GM21390 (cell line): Measurements from ENCODE around the gene SSPN.

Source experiments
- ATAC-seq: cut with Tn5 transposase; IDR thresholded peaks from one replicate; pipeline ENCODE4 v1.9.1; 2021; ENCODE audit not compliant: unreplicated experiment

SSPN gene

DNA sequence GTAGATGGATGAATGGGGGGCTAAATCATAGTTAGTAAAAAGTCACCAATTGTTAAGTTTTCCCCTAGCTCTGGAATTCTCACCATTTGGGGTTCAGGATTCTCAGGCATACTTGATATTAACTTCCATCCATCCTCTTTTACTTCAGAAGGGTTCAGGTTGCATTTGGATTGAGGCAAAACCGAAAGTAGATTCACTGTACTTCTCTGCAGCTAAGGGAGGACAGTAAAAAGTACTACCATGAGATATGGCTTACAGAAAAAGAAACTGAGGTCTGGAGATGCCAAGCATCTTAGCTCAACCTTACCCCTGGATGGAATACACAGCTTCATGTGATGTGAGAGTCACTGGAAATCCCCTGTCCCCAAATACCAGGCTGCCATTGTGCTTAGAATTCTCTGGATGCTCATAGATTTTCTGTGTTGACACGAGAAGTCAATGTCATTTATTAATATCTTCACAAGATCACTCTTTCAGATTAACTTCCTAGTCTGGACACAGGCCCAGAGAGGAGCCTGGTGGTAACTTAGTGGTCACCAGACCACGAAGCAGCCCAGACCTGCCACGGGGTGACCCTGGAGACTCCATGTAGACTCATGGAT, 87.1 kb downstream of the SSPN start:
- ATAC-seq: no peak

DNA sequence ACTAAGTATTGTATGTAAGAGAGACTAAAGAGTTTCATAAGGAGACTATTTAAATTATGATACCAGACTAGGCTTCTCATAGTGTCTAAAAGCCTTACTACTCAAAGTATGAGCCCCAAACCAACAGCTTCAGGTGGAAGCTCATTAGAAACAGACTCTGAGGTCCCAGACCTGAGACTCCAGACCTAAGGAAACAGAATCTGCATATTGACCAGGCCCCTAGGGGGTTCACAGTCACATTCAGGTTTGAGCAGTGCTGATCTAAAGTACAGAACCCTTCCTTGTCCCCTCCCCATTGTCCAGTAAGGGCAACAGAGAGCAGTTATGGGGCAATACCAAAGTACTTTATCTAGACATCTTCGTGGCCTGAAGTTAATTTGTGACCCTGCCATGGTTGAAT, 87.7 kb downstream of the SSPN start:
- ATAC-seq: no peak

DNA sequence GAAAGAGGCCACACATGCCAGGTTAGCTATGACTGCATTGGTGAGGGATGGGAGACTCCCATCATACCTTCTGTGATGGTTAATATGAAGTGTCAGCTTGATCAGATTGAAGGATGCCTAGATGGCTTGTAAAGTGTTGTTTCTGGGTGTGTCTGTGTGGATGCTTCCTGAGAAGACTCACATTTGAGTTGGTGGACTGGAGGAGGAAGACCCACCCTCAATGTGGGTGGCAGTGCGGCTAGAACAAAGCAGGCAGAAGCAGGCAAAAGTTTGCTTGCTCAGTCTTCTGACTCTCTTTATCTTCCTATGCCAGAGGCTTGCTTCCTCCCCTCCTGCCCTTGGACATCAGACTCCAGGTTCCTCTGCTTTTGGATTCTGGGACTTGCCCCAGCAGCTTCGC, 88.2 kb downstream of the SSPN start:
- ATAC-seq: no peak

DNA sequence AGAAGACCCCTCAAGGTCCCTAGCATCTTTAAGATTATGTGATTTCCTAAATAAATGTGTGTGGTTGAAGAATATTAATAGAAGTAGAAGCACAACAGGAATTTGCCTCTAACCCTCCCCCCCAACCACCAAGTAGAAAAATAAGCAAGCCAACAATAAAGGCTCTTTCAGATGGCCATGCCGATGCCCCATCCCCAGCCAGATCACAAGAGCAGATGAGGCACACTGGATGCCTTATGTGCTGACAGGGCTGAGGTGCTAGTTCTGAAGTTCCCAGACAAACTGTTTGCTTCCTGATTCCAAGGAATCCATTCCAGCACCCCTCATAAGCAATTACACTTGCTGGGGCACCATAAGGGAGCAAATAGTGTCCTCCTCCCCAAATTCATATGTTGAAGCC, 90.0 kb downstream of the SSPN start:
- ATAC-seq: no peak

DNA sequence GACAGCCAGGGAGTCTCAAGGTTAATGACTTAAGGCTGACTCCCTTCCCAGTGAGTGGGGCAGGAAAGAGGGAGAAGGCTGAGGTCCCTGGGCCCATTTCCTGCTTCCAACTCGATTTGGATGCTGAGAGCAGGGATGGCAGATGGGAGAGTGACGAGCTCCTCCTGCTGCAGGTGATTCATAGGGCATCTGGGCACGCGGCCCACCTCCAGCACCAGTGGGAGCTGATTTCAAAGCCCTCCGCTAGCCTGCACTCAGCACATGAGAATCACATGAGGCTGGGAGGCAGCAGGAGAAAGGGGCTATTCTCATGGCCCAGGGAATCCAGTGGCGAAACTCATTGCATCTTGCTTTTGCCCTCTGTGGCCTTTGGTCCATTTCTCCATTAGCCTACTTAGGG, 90.8 kb downstream of the SSPN start:
- no peak for ATAC-seq

DNA sequence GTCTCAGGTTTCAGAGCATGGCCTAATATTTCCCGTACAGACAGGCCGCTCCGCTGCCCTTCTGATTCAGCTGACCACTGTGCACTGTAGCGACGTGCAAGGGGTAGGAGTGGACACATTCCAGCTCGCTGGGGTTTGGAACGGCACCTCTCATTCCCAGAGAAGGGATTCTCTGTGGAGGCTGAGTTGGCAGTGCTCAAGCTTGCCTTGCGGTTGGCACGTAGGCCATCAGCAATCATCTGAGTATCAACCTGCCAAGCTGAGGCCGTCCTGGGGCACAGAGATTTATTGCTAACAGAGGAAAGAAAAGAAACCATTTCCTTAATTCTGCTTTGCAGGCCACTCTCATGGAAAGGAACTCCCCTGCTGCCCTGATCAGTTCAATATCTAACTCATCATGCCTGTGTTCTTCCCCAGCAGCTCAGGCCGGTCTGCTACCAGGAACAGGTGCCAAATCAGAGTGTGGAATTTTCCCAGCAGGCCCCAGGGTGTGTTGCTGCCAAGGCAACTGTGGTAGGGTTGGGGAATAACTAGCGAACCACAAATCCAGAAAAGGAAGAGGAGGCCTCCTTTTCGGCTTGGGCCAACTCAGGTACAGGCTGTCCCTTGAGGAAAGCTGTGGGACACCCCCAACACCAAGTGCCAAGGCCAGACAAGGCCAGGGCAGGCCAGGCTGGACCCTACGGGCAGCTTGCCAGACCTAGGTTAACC, 92.5 kb downstream of the SSPN start:
- ATAC-seq: no peak

DNA sequence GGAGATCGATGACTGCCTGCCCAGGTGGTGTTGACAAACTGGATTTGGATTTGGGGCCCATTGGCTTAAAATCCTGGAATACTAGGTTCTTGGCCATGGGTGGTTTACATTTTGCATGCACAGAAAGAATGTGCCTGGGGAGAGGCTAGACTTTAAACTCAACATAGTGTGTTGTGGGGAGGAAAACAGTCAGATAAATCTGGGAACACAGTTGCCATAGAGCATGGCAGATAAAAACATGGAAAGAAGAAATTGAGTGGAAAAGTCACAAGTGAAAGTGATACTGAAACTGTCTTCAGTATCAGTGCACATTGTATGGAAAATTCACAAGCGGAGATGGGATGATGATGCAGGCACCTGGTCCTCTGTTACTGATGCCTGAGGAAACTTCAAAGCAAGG, 95.2 kb downstream of the SSPN start:
- ATAC-seq: no peak

DNA sequence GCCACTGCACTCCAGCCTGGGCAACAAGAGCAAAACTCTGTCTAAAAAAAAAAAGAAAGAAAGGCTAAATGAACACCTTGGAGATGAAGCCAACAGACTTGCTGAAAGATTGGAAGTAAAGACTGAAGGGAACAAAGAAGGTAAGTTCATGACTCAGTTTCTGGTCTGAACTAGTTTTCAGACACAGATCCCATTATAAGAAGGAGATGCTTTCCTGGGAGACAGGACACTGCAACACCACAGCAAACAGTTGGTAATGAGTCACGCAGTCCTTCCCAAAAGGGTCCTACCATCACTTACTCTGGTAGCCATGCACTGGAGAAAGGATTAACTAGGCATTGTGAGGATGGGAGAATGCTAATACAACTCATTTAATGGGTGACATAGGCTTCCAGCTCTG, 97.2 kb downstream of the SSPN start:
- no peak for ATAC-seq

DNA sequence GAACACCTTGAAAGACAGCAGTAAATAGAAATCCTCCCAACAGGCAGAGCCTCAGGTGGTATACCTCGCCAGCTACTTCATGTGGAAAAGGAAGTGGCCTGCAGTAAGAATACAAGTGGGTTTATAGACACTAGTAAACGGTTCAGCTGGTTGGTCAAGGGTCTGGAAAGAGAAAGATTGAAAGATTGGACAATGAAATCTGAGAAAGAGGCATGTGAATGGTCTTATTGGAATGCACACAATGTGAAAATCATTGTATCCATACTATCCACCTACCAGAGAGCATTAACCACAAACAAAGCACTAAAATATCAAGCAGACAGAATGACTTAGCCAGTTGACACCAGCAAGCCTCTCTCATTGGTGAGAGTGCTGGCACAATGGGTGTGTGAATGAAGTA, 98.2 kb downstream of the SSPN start:
- no peak for ATAC-seq

DNA sequence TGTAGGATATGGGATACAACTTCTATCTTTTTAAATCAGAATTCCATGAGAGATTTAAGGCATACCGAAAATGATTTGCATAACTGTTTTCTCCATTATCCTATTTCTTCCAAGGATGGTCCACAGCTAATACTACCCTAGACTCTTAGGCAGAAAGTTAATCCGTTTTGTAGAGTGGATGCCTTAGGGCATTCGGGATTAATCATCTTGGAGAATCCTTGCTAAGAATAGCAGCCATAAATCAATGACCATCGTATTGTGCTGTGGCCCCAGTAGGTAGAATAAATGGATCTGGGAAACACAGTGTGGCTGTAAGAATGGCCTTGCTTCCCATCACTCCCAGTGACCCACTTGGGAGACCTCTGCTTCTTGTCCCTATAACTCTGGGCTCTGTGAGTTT, 99.6 kb downstream of the SSPN start:
- no peak for ATAC-seq

DNA sequence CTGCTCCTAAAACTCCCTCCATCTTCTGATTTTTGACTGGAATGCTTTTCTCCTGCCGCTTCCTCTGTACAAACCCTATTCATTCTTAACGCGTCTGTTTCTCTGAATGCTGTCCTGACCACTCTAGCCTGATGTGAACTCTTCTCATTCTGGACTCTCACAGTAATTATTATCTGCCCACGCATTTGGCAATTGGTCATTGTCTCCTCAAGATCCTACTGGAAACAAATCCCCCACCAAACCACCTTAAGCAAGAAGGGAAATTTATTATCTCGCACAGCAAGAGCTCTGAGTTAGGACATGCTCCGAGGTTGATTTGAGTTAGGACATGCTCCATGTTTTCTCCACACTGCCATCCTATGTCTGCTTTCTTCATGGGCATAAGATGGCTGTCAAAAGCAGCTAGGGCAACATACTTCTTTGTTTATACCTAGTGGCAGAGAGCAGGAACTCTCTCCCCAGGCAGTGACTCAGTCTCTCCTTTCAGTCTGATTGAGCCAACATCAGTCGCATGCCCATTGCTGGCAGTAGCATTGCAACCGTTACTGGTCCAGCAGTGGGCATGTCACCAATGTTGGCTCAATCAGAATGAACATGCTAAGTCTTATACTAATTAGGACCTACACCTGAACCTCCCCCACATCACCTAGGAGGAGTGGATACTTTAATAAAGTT, 102.2 kb downstream of the SSPN start:
- ATAC-seq: no peak

DNA sequence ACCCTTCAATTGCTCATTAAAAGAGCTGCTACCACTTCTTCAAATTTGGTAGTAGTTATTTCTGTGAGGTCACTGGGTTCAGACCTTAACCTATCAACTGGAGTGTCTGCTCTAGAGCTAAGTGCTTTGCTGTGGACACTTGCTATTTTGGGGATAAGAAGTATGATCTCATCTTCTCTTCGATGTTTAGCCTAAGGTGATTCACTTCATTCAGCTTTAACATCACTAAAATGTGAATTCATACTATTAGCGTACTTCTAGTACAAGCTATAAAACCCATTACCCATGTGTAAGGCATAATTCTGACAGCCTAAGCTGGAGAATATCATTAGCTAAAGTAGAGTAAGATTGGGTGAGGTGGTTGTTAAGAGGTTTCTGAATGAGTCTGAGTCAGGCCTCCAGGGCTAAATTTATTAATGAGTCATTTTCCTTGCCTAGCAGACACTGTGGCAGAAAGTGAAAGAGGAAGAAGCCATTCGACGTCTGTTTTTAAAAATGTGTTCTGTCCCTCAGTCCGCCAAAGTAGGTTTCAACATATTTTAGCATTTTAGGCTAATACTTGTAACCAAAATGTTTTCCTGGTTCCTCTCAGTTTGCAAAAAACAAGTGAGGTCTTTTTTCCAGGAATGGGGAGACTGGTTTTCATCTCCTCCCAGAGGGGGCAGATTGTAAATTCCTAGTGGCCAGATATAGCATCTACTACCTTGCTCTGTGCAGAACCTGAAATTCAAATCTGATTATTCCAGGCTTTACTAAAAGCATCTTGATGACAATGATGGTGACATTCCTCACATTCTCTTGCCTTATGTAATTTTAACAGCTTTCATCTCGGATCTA, 103.6 kb downstream of the SSPN start:
- ATAC-seq: peak; percentile 98

DNA sequence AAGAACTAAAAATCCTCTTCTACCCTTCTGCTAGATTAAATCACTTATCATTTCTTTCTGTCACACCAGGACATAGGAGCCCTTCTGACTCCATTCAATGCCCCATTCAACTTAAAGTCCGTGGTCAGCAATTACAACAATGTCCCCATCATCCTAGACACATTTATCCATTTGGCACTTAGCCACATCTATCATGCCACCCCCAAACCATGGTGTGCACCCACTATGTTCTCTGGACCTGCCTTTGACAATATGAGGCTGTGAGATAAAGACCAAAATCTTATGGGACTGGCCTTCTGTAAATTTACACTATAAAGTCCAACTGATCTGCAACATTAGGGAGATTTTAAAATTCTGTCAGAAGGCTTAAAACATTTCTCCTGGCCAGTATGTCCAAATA, 104.4 kb downstream of the SSPN start:
- ATAC-seq: no peak
